Uterus (tissue), 4 donors: ENCODE results near the gene NTRK1. TPM values are rescaled to one million over a fixed set of nuclear protein-coding genes. Genes with fewer than 3 reads are reported as not detected.

Experiments
- DNase-seq, 2 donors: peaks; one replicate each; pipeline ENCODE4 v3.0.0-alpha.2; 2019 to 2020
- H3K27ac ChIP-seq, 2 donors: fragments of 200-600 bp; sonication (generic); 1 replicate in 1 of 2; 2 replicates in 1 of 2; pipeline ENCODE4 v1.5.1; 2016 to 2018
- H3K27me3 ChIP-seq, 2 donors: fragments of 200-600 bp; sonication (generic); one replicate each; pipeline ENCODE4 v1.5.1; 2018 to 2019; ENCODE audit warnings: control low read depth in 1 of 2
- H3K36me3 ChIP-seq, 2 donors: fragments of 200-600 bp; sonication (generic); one replicate each; pipeline ENCODE4 v1.5.1; 2019; ENCODE audit warnings: control low read depth in 1 of 2
- H3K4me1 ChIP-seq, 2 donors: fragments of 200-600 bp; sonication (generic); one replicate each; pipeline ENCODE4 v1.5.1; 2018 to 2019; ENCODE audit warnings: control low read depth in 1 of 2
- H3K4me3 ChIP-seq, 2 donors: fragments of 200-600 bp; sonication (generic); 1 replicate in 1 of 2; 2 replicates in 1 of 2; pipeline ENCODE4 v1.5.1; 2018 to 2019; ENCODE audit warnings: mild to moderate bottlenecking in 1 of 2
- H3K9me3 ChIP-seq, 2 donors: fragments of 200-600 bp; sonication (generic); one replicate each; pipeline ENCODE4 v1.5.1; 2019; ENCODE audit warnings: control low read depth in 1 of 2
- CTCF ChIP-seq, 4 experiments: fragments of 200-600 bp in 2 of 4; fragments of 450-650 bp in 2 of 4; sonication (generic) in 2 of 4; IDR thresholded peaks; one replicate each; pipeline ENCODE4 v1.5.1; 2016 to 2019; ENCODE audit warnings: antibody characterized with exemption in 4 of 4, mild to moderate bottlenecking in 2 of 4, moderate library complexity in 1 of 4
- POLR2A ChIP-seq, 2 donors: fragments of 450-650 bp; IDR thresholded peaks; one replicate each; pipeline ENCODE4 v1.6.1; 2016; ENCODE audit warnings: antibody characterized with exemption in 2 of 2, mild to moderate bottlenecking in 1 of 2, moderate library complexity in 1 of 2
- intact Hi-C: fragments of 100-400 bp; cut with DNase I; formaldehyde crosslinking; loops from one replicate; pipeline ENCODE4 v1.15.1; 2023; ENCODE audit warnings: low total_unique reads
- total RNA-seq, 4 donors: library from RNA; depleted of rRNA in 3 of 4; stranded (reverse); fragments of >200 nt in 3 of 4; gene quantifications; one replicate each; pipeline versions ENCODE4 v1.1.0 to v1.2.4, GENCODE V29; 2014 to 2023
- donor health status: DM: yes; HTN: yes; CAD: no.

The NTRK1 gene
- total RNA-seq, 4 donors from 2014 or later = 0.35 to 19.2 (median 3.6) TPM

- DNase-seq = no peak
- Histone ChIP-seq H3K9me3 (no peaks in the 10 kb centered on the region), H3K4me1 (no peaks in the 10 kb centered on the region), H3K27ac (no peak overlapping the region), H3K27me3 (peaks cover 4 to 8% of the 10 kb centered on the region in 2 donors), H3K36me3 (no peaks in the 10 kb centered on the region), H3K4me3 (no peak overlapping the region)
- intact Hi-C loops = no loop called here
- TF ChIP-seq POLR2A (IDR thresholded peaks at IDR 0.05) = no peak
- TF ChIP-seq CTCF (IDR thresholded peaks at IDR 0.05) = no peak
These were observed 19.8 kb upstream of the NTRK1 start for GRCh38 chr1:156840898-156841279.

- H3K9me3 ChIP-seq = no peaks in the 10 kb centered on the region
- H3K27ac ChIP-seq = no peak overlapping the region
- H3K36me3 ChIP-seq = no peaks in the 10 kb centered on the region
- no peaks in the 10 kb centered on the region for H3K4me1 ChIP-seq
- no peak for DNase-seq
- TF ChIP-seq POLR2A (IDR thresholded peaks at IDR 0.05) = no peak
- no peak for TF ChIP-seq CTCF (IDR thresholded peaks at IDR 0.05)
- intact Hi-C loops = no loop called here
- no peak overlapping the region for H3K4me3 ChIP-seq
- peaks cover 4 to 8% of the 10 kb centered on the region in 2 donors for H3K27me3 ChIP-seq
These were observed 19.3 kb upstream of the NTRK1 start for GRCh38 chr1:156841295-156841855.

- Histone ChIP-seq H3K27me3 (peaks cover 4 to 8% of the 10 kb centered on the region in 2 donors), H3K9me3 (no peaks in the 10 kb centered on the region), H3K36me3 (no peaks in the 10 kb centered on the region), H3K27ac (no peak overlapping the region), H3K4me1 (no peaks in the 10 kb centered on the region), H3K4me3 (no peak overlapping the region)
- no peak for TF ChIP-seq POLR2A (IDR thresholded peaks at IDR 0.05)
- no peak for TF ChIP-seq CTCF (IDR thresholded peaks at IDR 0.05)
- no peak for DNase-seq
- intact Hi-C loops = no loop called here
These were observed 17.9 kb upstream of the NTRK1 start for GRCh38 chr1:156842618-156843300.

GRCh38 chr1:156844102-156844501 lies 16.6 kb upstream of the NTRK1 start:
- intact Hi-C loops = no loop called here
- TF ChIP-seq POLR2A (IDR thresholded peaks at IDR 0.05) (no peak), CTCF (IDR thresholded peaks at IDR 0.05) (no peak)
- H3K9me3 ChIP-seq = no peaks in the 10 kb centered on the region
- no peak overlapping the region for H3K27ac ChIP-seq
- H3K4me3 ChIP-seq = no peak overlapping the region
- H3K27me3 ChIP-seq = peaks cover 4 to 8% of the 10 kb centered on the region in 2 donors
- no peaks in the 10 kb centered on the region for H3K36me3 ChIP-seq
- no peak for DNase-seq
- no peaks in the 10 kb centered on the region for H3K4me1 ChIP-seq

GRCh38 chr1:156844638-156845037 lies 16.0 kb upstream of the NTRK1 start:
- no peaks in the 10 kb centered on the region for H3K4me1 ChIP-seq
- intact Hi-C loops = no loop called here
- H3K36me3 ChIP-seq = no peaks in the 10 kb centered on the region
- peaks cover 4 to 8% of the 10 kb centered on the region in 2 donors for H3K27me3 ChIP-seq
- H3K27ac ChIP-seq = no peak overlapping the region
- no peaks in the 10 kb centered on the region for H3K9me3 ChIP-seq
- TF ChIP-seq CTCF (IDR thresholded peaks at IDR 0.05) (no peak), POLR2A (IDR thresholded peaks at IDR 0.05) (no peak)
- no peak for DNase-seq
- H3K4me3 ChIP-seq = no peak overlapping the region
